GM23338 (cell line): ENCODE data around the gene ZCCHC17.

Source experiments
- CREB1 ChIP-seq: fragments of 250-450 bp; sonication (Bioruptor Pico); IDR thresholded peaks from 2 replicates; pipeline ENCODE4 v1.5.0; 2020; ENCODE audit warnings: low read depth, mild to moderate bottlenecking, moderate library complexity
- CTCF ChIP-seq, 2 experiments: fragments of 200-600 bp in 1 of 2; sonication (generic) in 1 of 2; conservative IDR thresholded peaks; 2 replicates each; pipeline versions ENCODE4 v1.5.1 to v1.6.1; 2016 to 2017; ENCODE audit warnings: antibody characterized with exemption in 2 of 2, low read depth in 2 of 2, mild to moderate bottlenecking in 2 of 2, moderate library complexity in 1 of 2
- EZH2 ChIP-seq: fragments of 200-600 bp; sonication (generic); IDR thresholded peaks from one replicate; pipeline ENCODE4 v1.8.0; 2017; ENCODE audit warnings: antibody characterized with exemption, mild to moderate bottlenecking, low read depth; ENCODE audit not compliant: unreplicated experiment
- EZH2phosphoT487 ChIP-seq: fragments of 200-600 bp; sonication (generic); IDR thresholded peaks from one replicate; pipeline ENCODE4 v1.8.1; 2018; ENCODE audit warnings: antibody characterized with exemption; ENCODE audit not compliant: unreplicated experiment
- POLR2AphosphoS5 ChIP-seq: IDR thresholded peaks from 2 replicates; pipeline ENCODE4 v1.6.1; 2016; ENCODE audit warnings: antibody characterized with exemption, low read depth
- REST ChIP-seq: IDR thresholded peaks from one replicate; pipeline ENCODE4 v1.6.1; 2018; ENCODE audit warnings: antibody characterized with exemption; ENCODE audit not compliant: unreplicated experiment
- ZNF331 ChIP-seq: fragments of 250-450 bp; sonication (Bioruptor Pico); IDR thresholded peaks from 2 replicates; pipeline ENCODE4 v1.5.0; 2020; ENCODE audit warnings: low read depth, mild to moderate bottlenecking, moderate library complexity

GRCh38 chr1:31393463-31393862 is 96.6 kb downstream of the ZCCHC17 start:
- no peak for TF ChIP-seq CTCF (conservative IDR thresholded peaks at IDR 0.05; ENCODE audit: low read depth in 2 of 2)
- TF ChIP-seq EZH2 = no peak
- no peak for TF ChIP-seq POLR2AphosphoS5
- no peak for TF ChIP-seq CREB1 (CRISPR knock-in tag)
- no peak for TF ChIP-seq ZNF331
- no peak for TF ChIP-seq REST
- TF ChIP-seq EZH2phosphoT487 = no peak
